Lower leg skin (tissue), 3 donors: Measurements from ENCODE around the gene HNRNPA0.

Experiments
- POLR2A ChIP-seq, 2 donors: fragments of 450-650 bp; IDR thresholded peaks; one replicate each; pipeline ENCODE4 v1.6.1; 2016 to 2017; ENCODE audit warnings: antibody characterized with exemption in 2 of 2, mild to moderate bottlenecking in 1 of 2, moderate library complexity in 1 of 2
- TF ChIP-seq, protein P1 (sequence below), 3 donors: fragments of 450-650 bp; IDR thresholded peaks; one replicate each; pipeline ENCODE4 v1.5.1; 2016; ENCODE audit warnings: antibody characterized with exemption in 3 of 3, mild to moderate bottlenecking in 3 of 3, moderate library complexity in 2 of 3

DNA sequence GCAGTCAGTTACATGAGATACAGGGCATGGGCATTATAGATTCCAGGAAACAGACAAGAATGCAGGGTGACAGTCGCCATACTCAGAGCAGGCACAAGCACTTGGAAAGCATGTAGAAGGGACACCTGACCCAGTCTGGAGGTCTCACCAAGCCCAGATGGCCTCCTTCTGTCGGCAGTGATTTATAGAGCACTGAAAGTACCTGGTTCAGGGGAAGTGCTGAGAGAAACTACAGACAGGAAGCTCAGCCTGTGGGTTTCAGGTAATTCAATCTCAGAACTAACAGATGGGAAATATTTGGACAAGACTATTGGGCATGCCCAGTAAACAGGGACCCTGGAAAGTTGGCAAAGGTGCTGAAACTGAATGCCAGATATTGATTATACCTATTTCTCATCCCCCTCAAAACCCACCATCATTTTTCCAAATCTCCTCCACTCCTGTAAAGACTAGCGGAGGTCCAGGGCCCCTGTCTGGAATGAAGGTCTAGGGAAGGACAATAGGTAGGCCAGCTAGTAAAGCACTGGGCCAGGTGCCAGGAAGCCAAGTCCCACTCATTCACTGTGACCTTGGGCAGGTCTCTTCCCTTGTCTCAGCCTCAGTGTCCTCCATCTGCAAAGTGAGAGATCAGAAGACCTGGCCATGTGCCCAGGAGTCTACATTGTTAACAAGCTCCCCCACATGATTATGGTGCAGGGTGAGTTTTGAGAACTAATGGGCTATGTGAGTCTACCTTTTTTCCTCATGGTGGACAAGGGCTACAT lies 45.2 kb downstream of the HNRNPA0 start:
- no peak for TF ChIP-seq POLR2A (IDR thresholded peaks at IDR 0.05)
- TF ChIP-seq, protein P1, sequence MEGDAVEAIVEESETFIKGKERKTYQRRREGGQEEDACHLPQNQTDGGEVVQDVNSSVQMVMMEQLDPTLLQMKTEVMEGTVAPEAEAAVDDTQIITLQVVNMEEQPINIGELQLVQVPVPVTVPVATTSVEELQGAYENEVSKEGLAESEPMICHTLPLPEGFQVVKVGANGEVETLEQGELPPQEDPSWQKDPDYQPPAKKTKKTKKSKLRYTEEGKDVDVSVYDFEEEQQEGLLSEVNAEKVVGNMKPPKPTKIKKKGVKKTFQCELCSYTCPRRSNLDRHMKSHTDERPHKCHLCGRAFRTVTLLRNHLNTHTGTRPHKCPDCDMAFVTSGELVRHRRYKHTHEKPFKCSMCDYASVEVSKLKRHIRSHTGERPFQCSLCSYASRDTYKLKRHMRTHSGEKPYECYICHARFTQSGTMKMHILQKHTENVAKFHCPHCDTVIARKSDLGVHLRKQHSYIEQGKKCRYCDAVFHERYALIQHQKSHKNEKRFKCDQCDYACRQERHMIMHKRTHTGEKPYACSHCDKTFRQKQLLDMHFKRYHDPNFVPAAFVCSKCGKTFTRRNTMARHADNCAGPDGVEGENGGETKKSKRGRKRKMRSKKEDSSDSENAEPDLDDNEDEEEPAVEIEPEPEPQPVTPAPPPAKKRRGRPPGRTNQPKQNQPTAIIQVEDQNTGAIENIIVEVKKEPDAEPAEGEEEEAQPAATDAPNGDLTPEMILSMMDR (IDR thresholded peaks at IDR 0.05): no peak
